ENCODE results near the gene RTEL1. TPM values are rescaled to one million over a fixed set of nuclear protein-coding genes. Genes with fewer than 3 reads are reported as not detected.
"Not testable (repeated sequence)": the region's sequence is repeated elsewhere in the genome, so short reads cannot be mapped to it uniquely, and the experiment has no call there.

The RTEL1 gene
- total RNA-seq (2014; rRNA removed; shearing (Covaris generic)): 8.6 and 11.6 TPM in 2 replicates

- peak; percentile 69 for DNase-seq (ENCODE audit: low spot score)
These were observed at the start of gene RTEL1 for GRCh38 chr20:63657937-63658748. Gene RTEL1, plus strand, starts transcription at chr20:63658312. Its CDS starts 1,091 bp downstream, at chr20:63659403.

- DNase-seq (ENCODE audit: low spot score): no peak
These were observed 47.3 kb upstream of the RTEL1 start for GRCh38 chr20:63610581-63611435.

GRCh38 chr20:63611646-63612045, 46.5 kb upstream of the RTEL1 start:
- no peak for DNase-seq (ENCODE audit: low spot score)

GRCh38 chr20:63612276-63612931, 45.7 kb upstream of the RTEL1 start:
- no peak for DNase-seq (ENCODE audit: low spot score)

GRCh38 chr20:63613863-63614594, 44.1 kb upstream of the RTEL1 start:
- not testable (repeated sequence) for DNase-seq (ENCODE audit: low spot score)

GRCh38 chr20:63617092-63617875, 40.8 kb upstream of the RTEL1 start:
- no peak for DNase-seq (ENCODE audit: low spot score)

- DNase-seq (ENCODE audit: low spot score): no peak
These were observed 40.2 kb upstream of the RTEL1 start for GRCh38 chr20:63617876-63618265.

GRCh38 chr20:63618291-63618980, 39.7 kb upstream of the RTEL1 start:
- no peak for DNase-seq (ENCODE audit: low spot score)

- no peak for DNase-seq (ENCODE audit: low spot score)
These were observed 39.0 kb upstream of the RTEL1 start for GRCh38 chr20:63619086-63619485.

GRCh38 chr20:63619505-63619904, 38.6 kb upstream of the RTEL1 start:
- no peak for DNase-seq (ENCODE audit: low spot score)

GRCh38 chr20:63620991-63621390, 37.1 kb upstream of the RTEL1 start:
- DNase-seq (ENCODE audit: low spot score): no peak

GRCh38 chr20:63622096-63622495, 36.0 kb upstream of the RTEL1 start:
- no peak for DNase-seq (ENCODE audit: low spot score)

- no peak for DNase-seq (ENCODE audit: low spot score)
These were observed 35.4 kb upstream of the RTEL1 start for GRCh38 chr20:63622732-63623131.

GRCh38 chr20:63624486-63624885, 33.6 kb upstream of the RTEL1 start:
- no peak for DNase-seq (ENCODE audit: low spot score)

GRCh38 chr20:63625771-63626423, 32.2 kb upstream of the RTEL1 start:
- no peak for DNase-seq (ENCODE audit: low spot score)

GRCh38 chr20:63626424-63627128, 31.5 kb upstream of the RTEL1 start, which contains the start of gene GMEB2:
Gene GMEB2, minus strand, starts transcription at chr20:63627101. Its CDS starts 7,704 bp downstream, at chr20:63619397.
- DNase-seq (ENCODE audit: low spot score): no peak

- peak; percentile 88 for DNase-seq (ENCODE audit: low spot score)
These were observed 30.9 kb upstream of the RTEL1 start for GRCh38 chr20:63627129-63627750.

GRCh38 chr20:63627751-63628245, 30.3 kb upstream of the RTEL1 start:
- DNase-seq (ENCODE audit: low spot score): no peak

Measured in H4 (cell line).